Fibroblast of villous mesenchyme (primary cell): Measurements from ENCODE around the gene COL17A1. TPM values are rescaled to one million over a fixed set of nuclear protein-coding genes. Genes with fewer than 3 reads are reported as not detected.
A peak's percentile ranks its signal among the peaks of the same experiment; 100 is the strongest.

Experiments used
- DNase-seq: peaks from one replicate; pipeline ENCODE4 v3.0.0-alpha.2; 2010; ENCODE audit warnings: low read depth
- H3K4me3 ChIP-seq: 2 replicates; pipeline ENCODE4 v1.5.1; 2011; ENCODE audit warnings: low read depth, mild to moderate bottlenecking, low read length
- total RNA-seq: library from RNA; depleted of rRNA; stranded (reverse); fragments of >200 nt; gene quantifications from 2 replicates; pipeline ENCODE4 v1.2.3, GENCODE V29; 2012
- TF ChIP-seq, protein P1 (sequence below): IDR thresholded peaks from 2 replicates; pipeline ENCODE4 v1.5.1; 2012; ENCODE audit warnings: low read depth, mild to moderate bottlenecking, low read length; ENCODE audit not compliant: insufficient read depth

The COL17A1 gene
- total RNA-seq, 1 donor = not detected

DNA sequence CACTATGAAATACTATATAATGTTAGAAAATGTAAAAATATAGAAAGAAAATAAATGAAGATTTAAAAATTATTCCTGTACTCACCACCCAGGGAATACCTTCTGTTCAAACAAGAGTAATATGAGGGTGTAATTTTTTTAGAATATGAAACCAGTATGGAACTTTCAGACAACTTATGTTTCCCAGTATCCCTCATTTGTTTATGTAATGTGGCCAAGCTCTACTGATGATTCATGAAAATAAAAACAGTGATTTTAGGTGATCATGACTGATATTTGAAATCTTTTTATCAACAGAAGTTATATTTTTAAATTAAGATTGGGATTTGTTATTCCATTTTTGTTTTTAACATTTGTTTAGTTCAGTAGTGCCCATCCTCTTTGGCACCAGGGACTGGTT is 100.0 kb downstream of the COL17A1 start:
- TF ChIP-seq, protein P1, sequence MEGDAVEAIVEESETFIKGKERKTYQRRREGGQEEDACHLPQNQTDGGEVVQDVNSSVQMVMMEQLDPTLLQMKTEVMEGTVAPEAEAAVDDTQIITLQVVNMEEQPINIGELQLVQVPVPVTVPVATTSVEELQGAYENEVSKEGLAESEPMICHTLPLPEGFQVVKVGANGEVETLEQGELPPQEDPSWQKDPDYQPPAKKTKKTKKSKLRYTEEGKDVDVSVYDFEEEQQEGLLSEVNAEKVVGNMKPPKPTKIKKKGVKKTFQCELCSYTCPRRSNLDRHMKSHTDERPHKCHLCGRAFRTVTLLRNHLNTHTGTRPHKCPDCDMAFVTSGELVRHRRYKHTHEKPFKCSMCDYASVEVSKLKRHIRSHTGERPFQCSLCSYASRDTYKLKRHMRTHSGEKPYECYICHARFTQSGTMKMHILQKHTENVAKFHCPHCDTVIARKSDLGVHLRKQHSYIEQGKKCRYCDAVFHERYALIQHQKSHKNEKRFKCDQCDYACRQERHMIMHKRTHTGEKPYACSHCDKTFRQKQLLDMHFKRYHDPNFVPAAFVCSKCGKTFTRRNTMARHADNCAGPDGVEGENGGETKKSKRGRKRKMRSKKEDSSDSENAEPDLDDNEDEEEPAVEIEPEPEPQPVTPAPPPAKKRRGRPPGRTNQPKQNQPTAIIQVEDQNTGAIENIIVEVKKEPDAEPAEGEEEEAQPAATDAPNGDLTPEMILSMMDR = no peak
- DNase-seq = no peak
- no peak overlapping the region for H3K4me3 ChIP-seq

DNA sequence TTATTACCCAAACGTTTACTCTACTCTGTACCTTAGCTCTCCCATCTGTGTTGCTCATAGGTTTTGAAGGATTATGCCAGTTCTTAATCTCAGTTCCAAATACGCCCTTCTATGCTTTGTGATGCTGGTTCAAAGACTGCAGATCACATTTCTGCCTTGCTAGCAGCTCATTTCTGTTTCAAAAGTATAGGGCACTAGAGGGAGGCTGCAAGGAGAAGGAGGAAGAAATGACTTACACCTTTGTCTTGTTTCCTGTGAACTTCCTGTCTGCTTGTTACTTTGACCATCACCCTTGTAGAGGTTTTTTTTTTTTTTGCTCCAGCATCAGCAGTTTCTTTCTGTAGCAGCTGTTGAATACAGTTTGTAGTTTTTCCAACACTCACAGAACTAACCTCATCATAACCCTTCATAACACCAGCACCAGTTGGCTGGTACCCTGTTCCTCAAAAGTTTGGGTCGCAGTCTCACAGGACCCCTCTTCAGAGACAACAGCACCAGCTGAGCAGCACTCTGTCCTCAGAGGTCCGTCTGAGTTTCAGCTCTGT is 102.2 kb downstream of the COL17A1 start:
- TF ChIP-seq, protein P1 = no peak

DNA sequence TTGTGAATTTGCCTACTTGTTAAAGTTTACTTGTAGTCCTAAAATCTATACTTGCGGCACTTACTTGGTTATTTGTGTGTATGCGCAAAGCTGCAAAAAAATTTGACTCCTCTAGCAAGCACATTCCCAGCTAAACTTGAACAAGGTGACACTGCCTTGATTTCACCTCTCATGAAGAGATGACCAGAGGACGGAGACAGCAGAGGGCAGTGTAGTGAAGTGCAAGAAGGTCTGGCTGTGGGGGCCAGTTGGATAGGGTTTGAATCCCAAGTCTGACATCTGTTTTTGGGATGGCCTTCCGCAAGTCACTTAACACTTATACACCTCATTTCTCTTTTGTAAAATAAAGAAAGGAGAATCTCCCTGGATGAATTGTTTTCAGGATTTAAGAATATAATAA is 103.0 kb downstream of the COL17A1 start:
- DNase-seq = no peak
- H3K4me3 ChIP-seq = no peak overlapping the region
- TF ChIP-seq, protein P1 = peak; percentile 30

More for the DNA sequence above, 102.2 kb downstream of the COL17A1 start:
- DNase-seq = no peak
- H3K4me3 ChIP-seq = no peak overlapping the region

Other genes with a start within 250 kb of the COL17A1 start
- 58.3 and 64.4 TPM in 2 replicates for gene SH3PXD2A, start 230.3 kb downstream of the COL17A1 start, total RNA-seq
- 23.3 and 29.3 TPM in 2 replicates for gene STN1, start 167.7 kb downstream of the COL17A1 start, total RNA-seq
- gene SLK, start 118.7 kb downstream of the COL17A1 start, total RNA-seq = 48.8 and 52.2 TPM in 2 replicates
- 6.1 and 8.2 TPM in 2 replicates for gene SFR1, start 36.3 kb upstream of the COL17A1 start, total RNA-seq
- gene CFAP43, start 146.5 kb upstream of the COL17A1 start, total RNA-seq = under 0.01 TPM in 1 of 2 replicates, not detected in the other
- gene GSTO1, start 169.0 kb upstream of the COL17A1 start, total RNA-seq = 156 and 175 TPM in 2 replicates
- 1.9 and 2.2 TPM in 2 replicates for gene GSTO2, start 183.3 kb upstream of the COL17A1 start, total RNA-seq